ENCODE measurements around the gene SOX2. TPM values are rescaled to one million over a fixed set of nuclear protein-coding genes. Genes with fewer than 3 reads are reported as not detected.

Gene SOX2
- total RNA-seq, 3 donors from 2014 or later (not counting 1 experiment from before 2014, with no cell fraction given): not detected

- Histone ChIP-seq H3K27me3 (ENCODE audit: control insufficient read depth, insufficient read depth, low read length) (no peaks in the 10 kb centered on the region), H3K27ac (ENCODE audit: low read length) (no peak overlapping the region), H3K36me3 (ENCODE audit: control insufficient read depth, insufficient read depth, low read length) (no peaks in the 10 kb centered on the region), H3K4me1 (ENCODE audit: control insufficient read depth, insufficient read depth, low read length) (no peaks in the 10 kb centered on the region), H3K4me3 (ENCODE audit: low read length) (no peak overlapping the region), H3K9me3 (ENCODE audit: control insufficient read depth, insufficient read depth, low read length) (no peaks in the 10 kb centered on the region)
- no peak for DNase-seq
- Mint-ChIP-seq H3K4me3 (no peak overlapping the region), H3K4me1 (no peaks in the 10 kb centered on the region), H3K36me3 (no peaks in the 10 kb centered on the region), H3K27me3 (ENCODE audit: low read depth in 2 of 2) (peaks cover 0 to 6% of the 10 kb centered on the region in 2 donors), H3K9me3 (no peaks in the 10 kb centered on the region), H3K27ac (no peak overlapping the region)
- intact Hi-C loops (cut with micrococcal nuclease): no loop called here
- ATAC-seq: no peak
- WGBS (ENCODE audit: insufficient coverage): 87% methylated on average over 4 of the region's 4 CpGs
- no peak for TF ChIP-seq CTCF (IDR thresholded peaks at IDR 0.05)
Observed at GRCh38 chr3:181739628-181740027, 27.9 kb downstream of the SOX2 start.

- H3K9me3 ChIP-seq (ENCODE audit: control insufficient read depth, insufficient read depth, low read length): no peaks in the 10 kb centered on the region
- H3K36me3 ChIP-seq (ENCODE audit: control insufficient read depth, insufficient read depth, low read length): no peaks in the 10 kb centered on the region
- no peak overlapping the region for H3K27ac ChIP-seq (ENCODE audit: low read length)
- no peak overlapping the region for H3K4me3 Mint-ChIP-seq
- DNase-seq (no peak), ATAC-seq (no peak)
- intact Hi-C loops (cut with micrococcal nuclease): no loop called here
- H3K4me1 ChIP-seq (ENCODE audit: control insufficient read depth, insufficient read depth, low read length): no peaks in the 10 kb centered on the region
- H3K27ac Mint-ChIP-seq: no peak overlapping the region
- TF ChIP-seq CTCF (IDR thresholded peaks at IDR 0.05): no peak
- H3K27me3 Mint-ChIP-seq (ENCODE audit: low read depth in 2 of 2): no peaks in the 10 kb centered on the region
- 58% methylated on average over 6 of the region's 6 CpGs for WGBS (ENCODE audit: insufficient coverage)
- H3K4me3 ChIP-seq (ENCODE audit: low read length): no peak overlapping the region
- peaks cover 5 to 7% of the 10 kb centered on the region in 2 donors for H3K9me3 Mint-ChIP-seq
- H3K4me1 Mint-ChIP-seq: no peaks in the 10 kb centered on the region
- no peaks in the 10 kb centered on the region for H3K27me3 ChIP-seq (ENCODE audit: control insufficient read depth, insufficient read depth, low read length)
- H3K36me3 Mint-ChIP-seq: no peaks in the 10 kb centered on the region
Observed at GRCh38 chr3:181741417-181741816, 29.7 kb downstream of the SOX2 start.

- 86% methylated on average over 5 of the region's 5 CpGs for WGBS (ENCODE audit: insufficient coverage)
- Histone ChIP-seq H3K27me3 (ENCODE audit: control insufficient read depth, insufficient read depth, low read length) (no peaks in the 10 kb centered on the region), H3K36me3 (ENCODE audit: control insufficient read depth, insufficient read depth, low read length) (no peaks in the 10 kb centered on the region), H3K4me3 (ENCODE audit: low read length) (no peak overlapping the region), H3K4me1 (ENCODE audit: control insufficient read depth, insufficient read depth, low read length) (no peaks in the 10 kb centered on the region), H3K9me3 (ENCODE audit: control insufficient read depth, insufficient read depth, low read length) (no peaks in the 10 kb centered on the region), H3K27ac (ENCODE audit: low read length) (no peak overlapping the region)
- TF ChIP-seq CTCF (IDR thresholded peaks at IDR 0.05): no peak
- H3K4me3 Mint-ChIP-seq: no peak overlapping the region
- no peak overlapping the region for H3K27ac Mint-ChIP-seq
- intact Hi-C loops (cut with micrococcal nuclease): no loop called here
- no peaks in the 10 kb centered on the region for H3K4me1 Mint-ChIP-seq
- DNase-seq: no peak
- no peak for ATAC-seq
- peaks cover 0 to 2% of the 10 kb centered on the region in 2 donors for H3K9me3 Mint-ChIP-seq
- no peaks in the 10 kb centered on the region for H3K27me3 Mint-ChIP-seq (ENCODE audit: low read depth in 2 of 2)
- no peaks in the 10 kb centered on the region for H3K36me3 Mint-ChIP-seq
Observed at GRCh38 chr3:181752202-181752671, 40.5 kb downstream of the SOX2 start.

- ATAC-seq (no peak), DNase-seq (no peak)
- Histone ChIP-seq H3K4me3 (ENCODE audit: low read length) (no peak overlapping the region), H3K36me3 (ENCODE audit: control insufficient read depth, insufficient read depth, low read length) (no peaks in the 10 kb centered on the region), H3K4me1 (ENCODE audit: control insufficient read depth, insufficient read depth, low read length) (no peaks in the 10 kb centered on the region), H3K27ac (ENCODE audit: low read length) (no peak overlapping the region), H3K27me3 (ENCODE audit: control insufficient read depth, insufficient read depth, low read length) (no peaks in the 10 kb centered on the region), H3K9me3 (ENCODE audit: control insufficient read depth, insufficient read depth, low read length) (no peaks in the 10 kb centered on the region)
- Mint-ChIP-seq H3K4me1 (no peaks in the 10 kb centered on the region), H3K27me3 (ENCODE audit: low read depth in 2 of 2) (no peaks in the 10 kb centered on the region), H3K27ac (no peak overlapping the region), H3K9me3 (peaks cover 0 to 2% of the 10 kb centered on the region in 2 donors), H3K36me3 (no peaks in the 10 kb centered on the region), H3K4me3 (no peak overlapping the region)
- WGBS (ENCODE audit: insufficient coverage): 82% methylated on average over 3 of the region's 3 CpGs
- TF ChIP-seq CTCF (IDR thresholded peaks at IDR 0.05): no peak
- intact Hi-C loops (cut with micrococcal nuclease): no loop called here
Observed at GRCh38 chr3:181753391-181753790, 41.7 kb downstream of the SOX2 start.

All from natural killer cell (primary cell).